PFSK-1 (cell line): ENCODE data around the gene SYNGR1.

ENCODE experiments used
- FOXP2 ChIP-seq: optimal IDR thresholded peaks from 2 replicates; pipeline ENCODE3; 2011; ENCODE audit warnings: borderline replicate concordance, control low read depth, inconsistent platforms; ENCODE audit not compliant: insufficient read depth; ENCODE audit errors: extremely low read length, extremely low read depth
- POLR2AphosphoS5 ChIP-seq: IDR thresholded peaks from 2 replicates; pipeline ENCODE4 v1.6.1; 2012; ENCODE audit warnings: low read depth, mild to moderate bottlenecking, control low read depth, low read length, moderate library complexity
- SIN3A ChIP-seq: IDR thresholded peaks from 2 replicates; pipeline ENCODE4 v1.6.1; 2012; ENCODE audit warnings: mild to moderate bottlenecking, low read length, moderate library complexity, borderline replicate concordance; ENCODE audit not compliant: insufficient read depth
- TAF1 ChIP-seq: IDR thresholded peaks from 2 replicates; pipeline ENCODE4 v1.6.1; 2012; ENCODE audit warnings: low read length, control low read depth, borderline replicate concordance; ENCODE audit not compliant: insufficient read depth
- TF ChIP-seq, protein P1 (sequence below), 2 experiments: IDR thresholded peaks; 2 replicates each; pipeline versions ENCODE4 v1.6.1 to v1.8.0; 2011 to 2012; ENCODE audit warnings: low read depth in 2 of 2, low read length in 2 of 2, control low read depth in 1 of 2, inconsistent platforms in 1 of 2, mild to moderate bottlenecking in 1 of 2, moderate library complexity in 1 of 2; ENCODE audit not compliant: insufficient read depth in 1 of 2

Gene SYNGR1

GRCh38 chr22:39343259-39344045, 6.3 kb upstream of the SYNGR1 start:
- TF ChIP-seq, protein P1, sequence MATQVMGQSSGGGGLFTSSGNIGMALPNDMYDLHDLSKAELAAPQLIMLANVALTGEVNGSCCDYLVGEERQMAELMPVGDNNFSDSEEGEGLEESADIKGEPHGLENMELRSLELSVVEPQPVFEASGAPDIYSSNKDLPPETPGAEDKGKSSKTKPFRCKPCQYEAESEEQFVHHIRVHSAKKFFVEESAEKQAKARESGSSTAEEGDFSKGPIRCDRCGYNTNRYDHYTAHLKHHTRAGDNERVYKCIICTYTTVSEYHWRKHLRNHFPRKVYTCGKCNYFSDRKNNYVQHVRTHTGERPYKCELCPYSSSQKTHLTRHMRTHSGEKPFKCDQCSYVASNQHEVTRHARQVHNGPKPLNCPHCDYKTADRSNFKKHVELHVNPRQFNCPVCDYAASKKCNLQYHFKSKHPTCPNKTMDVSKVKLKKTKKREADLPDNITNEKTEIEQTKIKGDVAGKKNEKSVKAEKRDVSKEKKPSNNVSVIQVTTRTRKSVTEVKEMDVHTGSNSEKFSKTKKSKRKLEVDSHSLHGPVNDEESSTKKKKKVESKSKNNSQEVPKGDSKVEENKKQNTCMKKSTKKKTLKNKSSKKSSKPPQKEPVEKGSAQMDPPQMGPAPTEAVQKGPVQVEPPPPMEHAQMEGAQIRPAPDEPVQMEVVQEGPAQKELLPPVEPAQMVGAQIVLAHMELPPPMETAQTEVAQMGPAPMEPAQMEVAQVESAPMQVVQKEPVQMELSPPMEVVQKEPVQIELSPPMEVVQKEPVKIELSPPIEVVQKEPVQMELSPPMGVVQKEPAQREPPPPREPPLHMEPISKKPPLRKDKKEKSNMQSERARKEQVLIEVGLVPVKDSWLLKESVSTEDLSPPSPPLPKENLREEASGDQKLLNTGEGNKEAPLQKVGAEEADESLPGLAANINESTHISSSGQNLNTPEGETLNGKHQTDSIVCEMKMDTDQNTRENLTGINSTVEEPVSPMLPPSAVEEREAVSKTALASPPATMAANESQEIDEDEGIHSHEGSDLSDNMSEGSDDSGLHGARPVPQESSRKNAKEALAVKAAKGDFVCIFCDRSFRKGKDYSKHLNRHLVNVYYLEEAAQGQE (IDR thresholded peaks at IDR 0.05; ENCODE audit: insufficient read depth in 1 of 2, low read depth in 2 of 2, low read length in 2 of 2): no peak
- no peak for TF ChIP-seq POLR2AphosphoS5
- TF ChIP-seq FOXP2: no peak
- TF ChIP-seq SIN3A: no peak
- TF ChIP-seq TAF1: no peak

DNA sequence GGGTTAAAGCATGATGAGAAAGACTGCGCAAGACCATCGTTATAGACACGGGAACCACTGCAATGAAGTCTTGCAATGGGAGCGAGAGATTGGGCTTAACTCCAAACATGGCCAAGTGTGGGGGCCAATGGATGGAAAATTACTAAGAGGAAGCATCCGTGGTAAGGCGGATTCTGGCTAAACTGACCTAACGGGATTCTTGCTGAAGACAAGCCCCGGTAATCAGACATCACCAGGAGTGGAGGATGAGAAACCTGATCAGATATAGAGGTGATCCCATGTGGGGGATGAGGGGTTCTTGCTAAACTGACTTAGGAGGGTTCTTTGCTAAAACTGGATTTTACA, 5.8 kb upstream of the SYNGR1 start:
- TF ChIP-seq SIN3A: no peak
- TF ChIP-seq, protein P1 (IDR thresholded peaks at IDR 0.05; ENCODE audit: insufficient read depth in 1 of 2, low read depth in 2 of 2, low read length in 2 of 2): no peak
- no peak for TF ChIP-seq TAF1
- no peak for TF ChIP-seq POLR2AphosphoS5

DNA sequence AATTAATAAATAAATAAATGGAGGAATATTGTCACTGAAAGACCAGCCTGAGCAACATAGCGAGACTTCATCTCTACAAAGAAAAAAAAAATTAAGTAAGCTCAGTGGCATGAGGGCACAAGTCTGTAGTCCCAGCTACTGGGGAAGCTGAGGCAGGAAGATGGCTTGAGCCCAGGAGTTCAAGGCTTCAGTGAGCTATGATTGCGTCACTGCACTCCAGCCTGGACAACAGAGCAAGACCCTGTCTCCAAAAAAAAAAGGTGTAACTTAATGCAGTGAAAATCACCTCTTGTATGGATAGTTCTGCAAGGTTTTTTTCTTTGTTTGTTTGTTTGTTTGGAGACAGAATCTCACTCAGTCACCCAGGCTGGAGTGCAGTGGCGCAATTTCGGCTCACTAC, 4.6 kb upstream of the SYNGR1 start:
- TF ChIP-seq, protein P1 (IDR thresholded peaks at IDR 0.05; ENCODE audit: insufficient read depth in 1 of 2, low read depth in 2 of 2, low read length in 2 of 2): no peak
- no peak for TF ChIP-seq POLR2AphosphoS5
- TF ChIP-seq SIN3A: no peak
- TF ChIP-seq TAF1: no peak
- no peak for TF ChIP-seq FOXP2

DNA sequence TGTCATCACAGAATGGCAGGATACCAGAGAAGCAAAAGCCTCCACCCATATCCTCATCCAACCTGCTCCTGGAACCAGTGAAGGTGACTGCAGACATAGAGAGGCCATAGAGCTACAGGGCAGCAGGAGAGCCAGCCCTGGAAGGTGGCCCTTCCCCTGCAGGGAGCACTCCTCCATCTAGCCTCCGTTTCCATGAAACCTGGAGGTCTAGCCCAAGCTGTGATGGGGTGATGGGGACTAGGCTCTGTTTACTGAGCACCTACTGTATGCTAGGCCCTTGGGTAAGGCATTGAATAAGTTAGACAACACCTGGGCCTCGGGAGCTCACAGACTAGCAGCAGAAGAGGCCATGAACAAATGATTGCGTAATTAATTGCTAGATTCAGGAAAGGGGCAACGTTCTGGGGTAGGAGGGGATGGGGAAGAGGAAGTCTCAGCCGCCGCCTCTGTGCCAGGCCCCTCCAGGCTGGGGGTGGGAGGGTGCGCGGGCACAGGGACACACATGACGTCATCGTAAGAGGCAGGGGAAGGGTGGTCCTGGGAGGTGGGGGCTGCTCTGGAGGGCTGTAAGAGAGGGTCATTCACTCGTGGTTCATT, 784 bp upstream of the SYNGR1 start:
- no peak for TF ChIP-seq SIN3A
- TF ChIP-seq, protein P1 (IDR thresholded peaks at IDR 0.05; ENCODE audit: insufficient read depth in 1 of 2, low read depth in 2 of 2, low read length in 2 of 2): no peak
- no peak for TF ChIP-seq POLR2AphosphoS5
- no peak for TF ChIP-seq TAF1
- no peak for TF ChIP-seq FOXP2
